DMS114 treated with DMSO at 0.1 percent for 48 hours (cell line): ENCODE measurements around the gene ETV3L.
A peak's percentile ranks its signal among the peaks of the same experiment; 100 is the strongest.
"Not testable (repeated sequence)": the region's sequence is repeated elsewhere in the genome, so short reads cannot be mapped to it uniquely, and the experiment has no call there.

Source experiments
- DNase-seq: peaks from one replicate; lab custom pipeline; 2025; ENCODE audit not compliant: unreplicated experiment; lab: John Stamatoyannopoulos, UW

The ETV3L gene

GRCh38 chr1:157084720-157085119 is 14.9 kb downstream of the ETV3L start:
- DNase-seq, result no peak

- no peak for DNase-seq
These were observed 17.9 kb downstream of the ETV3L start for GRCh38 chr1:157081707-157082106.

GRCh38 chr1:157080714-157081113 is 18.9 kb downstream of the ETV3L start:
- DNase-seq, result no peak

GRCh38 chr1:157077394-157077793 is 22.2 kb downstream of the ETV3L start:
- DNase-seq, result no peak

GRCh38 chr1:157073944-157074685 is 25.5 kb downstream of the ETV3L start:
- no peak for DNase-seq

- no peak for DNase-seq
These were observed 30.0 kb downstream of the ETV3L start for GRCh38 chr1:157069601-157070000.

- DNase-seq, result not testable (repeated sequence)
These were observed 40.4 kb downstream of the ETV3L start for GRCh38 chr1:157059241-157059640.

GRCh38 chr1:157056269-157056668 is 43.3 kb downstream of the ETV3L start:
- no peak for DNase-seq

- DNase-seq, result not testable (repeated sequence)
These were observed 43.9 kb downstream of the ETV3L start for GRCh38 chr1:157055729-157056128.

- DNase-seq, result no peak
These were observed 48.8 kb downstream of the ETV3L start for GRCh38 chr1:157050836-157051235.

GRCh38 chr1:157047062-157047410 is 52.6 kb downstream of the ETV3L start:
- DNase-seq, result no peak

- DNase-seq, result peak; percentile 88
These were observed 54.1 kb downstream of the ETV3L start, which contains the start of gene ARHGEF11 for GRCh38 chr1:157045250-157046218. TSS of gene ARHGEF11 (minus strand) at chr1:157045742. CDS start at chr1:157044330, 1,412 bp downstream.

GRCh38 chr1:157044326-157044725 is 55.3 kb downstream of the ETV3L start:
- no peak for DNase-seq

GRCh38 chr1:157043685-157044084 is 55.9 kb downstream of the ETV3L start:
- no peak for DNase-seq

- no peak for DNase-seq
These were observed 56.8 kb downstream of the ETV3L start for GRCh38 chr1:157042846-157043245.
